Tibial nerve (tissue), 4 donors: ENCODE data around the gene UTP14A.

Source experiments
- EP300 ChIP-seq, 2 donors: sonication (generic); formaldehyde crosslinking; IDR thresholded peaks; one replicate each; pipeline ENCODE4 v1.6.1; 2017; ENCODE audit warnings: antibody characterized with exemption in 2 of 2, mild to moderate bottlenecking in 1 of 2
- POLR2A ChIP-seq, 2 donors: fragments of 450-650 bp; IDR thresholded peaks; one replicate each; pipeline ENCODE4 v1.6.1; 2017; ENCODE audit warnings: antibody characterized with exemption in 2 of 2, mild to moderate bottlenecking in 2 of 2, moderate library complexity in 2 of 2
- TF ChIP-seq, protein P1 (sequence below), 5 experiments: fragments of 200-600 bp in 3 of 5; fragments of 450-650 bp in 2 of 5; sonication (generic) in 3 of 5; IDR thresholded peaks; one replicate each; pipeline ENCODE4 v1.5.1; 2016 to 2019; ENCODE audit warnings: antibody characterized with exemption in 5 of 5, mild to moderate bottlenecking in 3 of 5, moderate library complexity in 2 of 5

GRCh38 chrX:129963729-129964128, 57.8 kb downstream of the UTP14A start:
- TF ChIP-seq, protein P1, sequence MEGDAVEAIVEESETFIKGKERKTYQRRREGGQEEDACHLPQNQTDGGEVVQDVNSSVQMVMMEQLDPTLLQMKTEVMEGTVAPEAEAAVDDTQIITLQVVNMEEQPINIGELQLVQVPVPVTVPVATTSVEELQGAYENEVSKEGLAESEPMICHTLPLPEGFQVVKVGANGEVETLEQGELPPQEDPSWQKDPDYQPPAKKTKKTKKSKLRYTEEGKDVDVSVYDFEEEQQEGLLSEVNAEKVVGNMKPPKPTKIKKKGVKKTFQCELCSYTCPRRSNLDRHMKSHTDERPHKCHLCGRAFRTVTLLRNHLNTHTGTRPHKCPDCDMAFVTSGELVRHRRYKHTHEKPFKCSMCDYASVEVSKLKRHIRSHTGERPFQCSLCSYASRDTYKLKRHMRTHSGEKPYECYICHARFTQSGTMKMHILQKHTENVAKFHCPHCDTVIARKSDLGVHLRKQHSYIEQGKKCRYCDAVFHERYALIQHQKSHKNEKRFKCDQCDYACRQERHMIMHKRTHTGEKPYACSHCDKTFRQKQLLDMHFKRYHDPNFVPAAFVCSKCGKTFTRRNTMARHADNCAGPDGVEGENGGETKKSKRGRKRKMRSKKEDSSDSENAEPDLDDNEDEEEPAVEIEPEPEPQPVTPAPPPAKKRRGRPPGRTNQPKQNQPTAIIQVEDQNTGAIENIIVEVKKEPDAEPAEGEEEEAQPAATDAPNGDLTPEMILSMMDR (IDR thresholded peaks at IDR 0.05): no peak
- TF ChIP-seq EP300 (IDR thresholded peaks at IDR 0.05): no peak
- no peak for TF ChIP-seq POLR2A (IDR thresholded peaks at IDR 0.05)
